H9 (cell line): Measurements from ENCODE around the gene RASL10B. TPM values are rescaled to one million over a fixed set of nuclear protein-coding genes. Genes with fewer than 3 reads are reported as not detected.

Experiments
- DNase-seq: peaks from one replicate; pipeline ENCODE4 v3.0.0-alpha.2; 2017
- H2AFZ ChIP-seq: one replicate; pipeline ENCODE4 v1.6.1; 2013; ENCODE audit warnings: mild to moderate bottlenecking, low read length, control low read depth, moderate library complexity
- H2AK5ac ChIP-seq: 2 replicates; pipeline ENCODE4 v1.6.1; 2013; ENCODE audit warnings: low read length, control low read depth, mixed read lengths; ENCODE audit not compliant: insufficient read length
- H2BK120ac ChIP-seq: one replicate; pipeline ENCODE4 v1.6.1; 2013; ENCODE audit warnings: low read depth, mild to moderate bottlenecking, low read length, control low read depth, inconsistent platforms; ENCODE audit not compliant: poor library complexity, severe bottlenecking
- H2BK12ac ChIP-seq: 2 replicates; pipeline ENCODE4 v1.6.1; 2013; ENCODE audit warnings: low read length, control low read depth, mixed read lengths, low read depth; ENCODE audit not compliant: insufficient read length
- H2BK15ac ChIP-seq: 2 replicates; pipeline ENCODE4 v1.6.1; 2013; ENCODE audit warnings: low read depth, low read length, control low read depth
- H2BK20ac ChIP-seq: one replicate; pipeline ENCODE4 v1.6.1; 2013; ENCODE audit warnings: low read depth, mild to moderate bottlenecking, low read length, control low read depth, inconsistent platforms; ENCODE audit not compliant: poor library complexity, severe bottlenecking
- H2BK5ac ChIP-seq: 2 replicates; pipeline ENCODE4 v1.6.1; 2013; ENCODE audit warnings: low read length, control low read depth, mixed read lengths; ENCODE audit not compliant: insufficient read length
- H3K14ac ChIP-seq: 2 replicates; pipeline ENCODE4 v1.6.1; 2013; ENCODE audit warnings: low read length, control low read depth; ENCODE audit not compliant: insufficient read depth
- H3K18ac ChIP-seq: 2 replicates; pipeline ENCODE4 v1.6.1; 2013; ENCODE audit warnings: low read depth, mild to moderate bottlenecking, mixed read lengths, low read length, control low read depth; ENCODE audit not compliant: insufficient read length
- H3K23ac ChIP-seq: 2 replicates; pipeline ENCODE4 v1.6.1; 2013; ENCODE audit warnings: low read length, control low read depth, mixed read lengths, low read depth; ENCODE audit not compliant: insufficient read length
- H3K23me2 ChIP-seq: 2 replicates; pipeline ENCODE4 v1.6.1; 2013; ENCODE audit warnings: low read depth, mild to moderate bottlenecking, mixed read lengths, low read length, control low read depth; ENCODE audit not compliant: insufficient read length, poor library complexity, severe bottlenecking
- H3K27ac ChIP-seq: 2 replicates; pipeline ENCODE4 v1.5.1; 2013; ENCODE audit warnings: low read length, control low read depth, mixed read lengths, low read depth; ENCODE audit not compliant: insufficient read length
- H3K27me3 ChIP-seq: 2 replicates; pipeline ENCODE4 v1.6.1; 2013; ENCODE audit warnings: low read length, control low read depth, inconsistent platforms; ENCODE audit not compliant: insufficient read depth
- H3K4ac ChIP-seq: 2 replicates; pipeline ENCODE4 v1.6.1; 2013; ENCODE audit warnings: low read depth, mild to moderate bottlenecking, control low read depth, inconsistent platforms, low read length, moderate library complexity
- H3K4me1 ChIP-seq: 2 replicates; pipeline ENCODE4 v1.6.1; 2013; ENCODE audit warnings: low read length, control low read depth, inconsistent platforms; ENCODE audit not compliant: insufficient read depth
- H3K4me2 ChIP-seq: 2 replicates; pipeline ENCODE4 v1.6.1; 2013; ENCODE audit warnings: low read length, control low read depth, mixed read lengths; ENCODE audit not compliant: insufficient read length, insufficient read depth
- H3K56ac ChIP-seq: 2 replicates; pipeline ENCODE4 v1.6.1; 2013; ENCODE audit warnings: low read depth, mild to moderate bottlenecking, mixed read lengths, low read length, control low read depth; ENCODE audit not compliant: insufficient read length
- H3K79me1 ChIP-seq: 2 replicates; pipeline ENCODE4 v1.6.1; 2013; ENCODE audit warnings: low read depth, mild to moderate bottlenecking, moderate library complexity, low read length, control low read depth, inconsistent platforms; ENCODE audit not compliant: insufficient read depth, poor library complexity, severe bottlenecking
- H3K79me2 ChIP-seq: 2 replicates; pipeline ENCODE4 v1.6.1; 2013; ENCODE audit warnings: low read length, control low read depth, inconsistent platforms; ENCODE audit not compliant: insufficient read depth
- H3K9ac ChIP-seq: 2 replicates; pipeline ENCODE4 v1.6.1; 2013; ENCODE audit warnings: low read length, control low read depth, mixed read lengths; ENCODE audit not compliant: insufficient read length; ENCODE audit errors: extremely low read depth
- H3K9me3 ChIP-seq: one replicate; pipeline ENCODE4 v1.6.1; 2013; ENCODE audit warnings: low read depth, low read length, inconsistent platforms; ENCODE audit not compliant: control insufficient read depth
- H3T11ph ChIP-seq: one replicate; pipeline ENCODE4 v1.6.1; 2013; ENCODE audit warnings: mild to moderate bottlenecking, low read length, control low read depth, inconsistent platforms
- H4K20me1 ChIP-seq: one replicate; pipeline ENCODE4 v1.6.1; 2013; ENCODE audit not compliant: control insufficient read depth, insufficient read length, insufficient read depth
- H4K5ac ChIP-seq: 2 replicates; pipeline ENCODE4 v1.6.1; 2013; ENCODE audit warnings: low read depth, mild to moderate bottlenecking, mixed read lengths, low read length, control low read depth; ENCODE audit not compliant: insufficient read length
- H4K8ac ChIP-seq: replicated peaks from 2 replicates; pipeline ENCODE4 v1.6.1; 2013; ENCODE audit warnings: low read length, control low read depth, mixed read lengths, low read depth; ENCODE audit not compliant: insufficient read length
- H4K91ac ChIP-seq: 2 replicates; pipeline ENCODE4 v1.6.1; 2013; ENCODE audit warnings: low read depth, mild to moderate bottlenecking, moderate library complexity, mixed read lengths, low read length, control low read depth; ENCODE audit not compliant: insufficient read length
- H3K27ac Mint-ChIP-seq, 3 experiments: 2 replicates in 2 of 3; 3 replicates in 1 of 3; pipeline ENCODE4 v1.8.0; 2020 to 2021; ENCODE audit warnings: mixed read lengths in 3 of 3, mild to moderate bottlenecking in 1 of 3, moderate library complexity in 1 of 3
- H3K27me3 Mint-ChIP-seq: 2 replicates; pipeline ENCODE4 v1.8.0; 2021; ENCODE audit warnings: low read depth, mild to moderate bottlenecking, moderate library complexity, mixed read lengths
- H3K36me3 Mint-ChIP-seq, 3 experiments: 2 replicates in 2 of 3; 3 replicates in 1 of 3; pipeline ENCODE4 v1.8.0; 2020 to 2021; ENCODE audit warnings: low read depth in 3 of 3, mixed read lengths in 3 of 3; ENCODE audit not compliant: insufficient read depth in 1 of 3
- H3K4me1 Mint-ChIP-seq, 2 experiments: 2 replicates each; pipeline ENCODE4 v1.8.0; 2020; ENCODE audit warnings: mixed read lengths in 2 of 2
- H3K4me3 Mint-ChIP-seq, 2 experiments: 2 replicates in 1 of 2; 3 replicates in 1 of 2; pipeline ENCODE4 v1.8.0; 2020 to 2021; ENCODE audit warnings: mild to moderate bottlenecking in 2 of 2, mixed read lengths in 2 of 2, moderate library complexity in 1 of 2
- H3K9me3 Mint-ChIP-seq, 2 experiments: 2 replicates in 1 of 2; 3 replicates in 1 of 2; pipeline ENCODE4 v1.8.0; 2020; ENCODE audit warnings: mild to moderate bottlenecking in 2 of 2, mixed read lengths in 2 of 2, moderate library complexity in 1 of 2
- WGBS: extraction: QIAGEN DNeasy Blood & Tissue Kit; methylation state at CpG from one replicate; pipeline ENCODE4 v1.1.7; 2013; ENCODE audit warnings: missing lambda C conversion rate, low lambda C conversion rate, mixed read lengths; ENCODE audit not compliant: insufficient read length; ENCODE audit errors: extremely low coverage; 5-methylcytosine and 5-hydroxymethylcytosine counted together
- total RNA-seq: library from RNA; stranded (reverse); gene quantifications from 2 replicates; pipeline ENCODE4 v1.2.1, GENCODE V29; 2021
- TF ChIP-seq, protein P1 (sequence below): fragments of 200-600 bp; sonication (generic); conservative IDR thresholded peaks from 3 replicates; pipeline ENCODE4 v1.8.0; 2021; ENCODE audit warnings: antibody characterized with exemption, mild to moderate bottlenecking

RASL10B gene
- total RNA-seq, 1 experiment from 2014 or later = 15.9 TPM

DNA sequence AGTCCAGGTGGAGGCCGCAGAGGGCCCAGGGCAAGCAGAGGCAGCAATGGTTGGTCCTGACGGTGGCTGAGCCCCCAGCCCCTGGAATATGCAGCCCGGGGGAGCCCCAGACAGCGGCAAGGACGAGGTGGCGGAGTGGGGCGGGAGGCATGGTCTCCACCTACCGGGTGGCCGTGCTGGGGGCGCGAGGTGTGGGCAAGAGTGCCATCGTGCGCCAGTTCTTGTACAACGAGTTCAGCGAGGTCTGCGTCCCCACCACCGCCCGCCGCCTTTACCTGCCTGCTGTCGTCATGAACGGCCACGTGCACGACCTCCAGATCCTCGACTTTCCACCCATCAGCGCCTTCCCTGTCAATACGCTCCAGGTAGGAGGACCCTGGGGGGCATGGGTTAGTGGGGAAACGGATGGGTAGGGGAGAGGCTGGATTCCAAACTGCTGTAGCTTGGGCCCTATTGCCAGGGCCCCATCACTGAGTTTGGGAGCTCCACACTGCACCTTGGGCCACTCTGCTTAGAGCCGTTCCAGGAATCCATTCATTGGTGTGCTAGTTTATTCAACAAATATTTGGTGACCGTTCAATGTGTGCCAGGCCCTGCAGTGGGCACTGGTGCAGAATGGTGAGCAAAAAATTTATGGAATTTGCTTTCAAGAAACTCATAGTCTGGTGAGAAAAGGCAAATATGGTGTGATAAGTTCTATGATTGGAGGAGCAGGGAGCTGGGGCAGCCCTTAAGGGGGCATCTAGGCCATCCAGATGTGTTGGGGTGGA, 3.8 kb downstream of the RASL10B start:
- Mint-ChIP-seq H3K27ac (no peak overlapping the region; a peak in 1 of 7 replicates), H3K36me3 (no peaks in the 10 kb centered on the region; a peak in 1 of 7 replicates), H3K9me3 (peaks cover 0 to 2% of the 10 kb centered on the region in 2 experiments; a peak in 1 of 5 replicates), H3K4me3 (no peak overlapping the region), H3K4me1 (peaks cover 18% of the 10 kb centered on the region in 2 experiments), H3K27me3 (peaks cover 51% of the 10 kb centered on the region)
- H4K5ac ChIP-seq = no peak overlapping the region
- no peaks in the 10 kb centered on the region for H3K79me2 ChIP-seq
- no CpG with 5 or more reads among the region's 29 CpGs for WGBS
- TF ChIP-seq, protein P1, sequence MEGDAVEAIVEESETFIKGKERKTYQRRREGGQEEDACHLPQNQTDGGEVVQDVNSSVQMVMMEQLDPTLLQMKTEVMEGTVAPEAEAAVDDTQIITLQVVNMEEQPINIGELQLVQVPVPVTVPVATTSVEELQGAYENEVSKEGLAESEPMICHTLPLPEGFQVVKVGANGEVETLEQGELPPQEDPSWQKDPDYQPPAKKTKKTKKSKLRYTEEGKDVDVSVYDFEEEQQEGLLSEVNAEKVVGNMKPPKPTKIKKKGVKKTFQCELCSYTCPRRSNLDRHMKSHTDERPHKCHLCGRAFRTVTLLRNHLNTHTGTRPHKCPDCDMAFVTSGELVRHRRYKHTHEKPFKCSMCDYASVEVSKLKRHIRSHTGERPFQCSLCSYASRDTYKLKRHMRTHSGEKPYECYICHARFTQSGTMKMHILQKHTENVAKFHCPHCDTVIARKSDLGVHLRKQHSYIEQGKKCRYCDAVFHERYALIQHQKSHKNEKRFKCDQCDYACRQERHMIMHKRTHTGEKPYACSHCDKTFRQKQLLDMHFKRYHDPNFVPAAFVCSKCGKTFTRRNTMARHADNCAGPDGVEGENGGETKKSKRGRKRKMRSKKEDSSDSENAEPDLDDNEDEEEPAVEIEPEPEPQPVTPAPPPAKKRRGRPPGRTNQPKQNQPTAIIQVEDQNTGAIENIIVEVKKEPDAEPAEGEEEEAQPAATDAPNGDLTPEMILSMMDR = no peak
- no peak overlapping the region for H2AK5ac ChIP-seq
- no peak overlapping the region for H2BK5ac ChIP-seq
- no peak overlapping the region for H3K27ac ChIP-seq
- no peak overlapping the region for H2BK20ac ChIP-seq
- no peak overlapping the region for H2AFZ ChIP-seq
- H3K4ac ChIP-seq = no peak overlapping the region
- H3K4me2 ChIP-seq = no peak overlapping the region
- H2BK12ac ChIP-seq = no peak overlapping the region
- no peaks in the 10 kb centered on the region for H4K20me1 ChIP-seq
- no peak overlapping the region for H4K91ac ChIP-seq
- H3K9me3 ChIP-seq = no peaks in the 10 kb centered on the region
- no peak overlapping the region for H2BK120ac ChIP-seq
- no peak overlapping the region for H3K9ac ChIP-seq
- H3K56ac ChIP-seq = no peak overlapping the region
- H3K23ac ChIP-seq = no peak overlapping the region
- peaks cover 6% of the 10 kb centered on the region for H3K23me2 ChIP-seq
- no peak overlapping the region for H3K14ac ChIP-seq
- no peaks in the 10 kb centered on the region; the same call in 1 of the 2 replicates for H3K4me1 ChIP-seq
- H2BK15ac ChIP-seq = no peak overlapping the region
- no peaks in the 10 kb centered on the region for H3K79me1 ChIP-seq
- no peak for DNase-seq
- H3K18ac ChIP-seq = no peak overlapping the region
- no peak overlapping the region for H3T11ph ChIP-seq
- H4K8ac ChIP-seq = no peak overlapping the region
- peaks cover 9% of the 10 kb centered on the region; the same call in 1 of the 2 replicates for H3K27me3 ChIP-seq
